K562 (cell line): ENCODE results near the gene PTP4A2. TPM values are rescaled to one million over a fixed set of nuclear protein-coding genes. Genes with fewer than 3 reads are reported as not detected.
A peak's percentile ranks its signal among the peaks of the same experiment; 100 is the strongest.

Experiments
- BCLAF1 ChIP-seq, 2 experiments: fragments of 450-650 bp in 1 of 2; IDR thresholded peaks; 2 replicates each; pipeline ENCODE4 v1.6.1; 2011 to 2017; ENCODE audit warnings: low read depth in 2 of 2, antibody characterized with exemption in 1 of 2, borderline replicate concordance in 1 of 2, low read length in 1 of 2, mild to moderate bottlenecking in 1 of 2, mixed read lengths in 1 of 2; ENCODE audit not compliant: control insufficient read depth in 1 of 2
- BRD9 ChIP-seq: fragments of 450-650 bp; IDR thresholded peaks from 2 replicates; pipeline ENCODE4 v1.6.1; 2018; ENCODE audit warnings: low read depth; ENCODE audit not compliant: partially characterized antibody
- MGA ChIP-seq: fragments of 450-650 bp; IDR thresholded peaks from 2 replicates; pipeline ENCODE4 v1.6.1; 2016; ENCODE audit warnings: mild to moderate bottlenecking, moderate library complexity
- SAFB ChIP-seq: fragments of 200-400 bp; formaldehyde crosslinking; IDR thresholded peaks from 2 replicates; pipeline ENCODE4 v1.6.1; 2017; ENCODE audit warnings: low read depth, low read length, borderline replicate concordance
- SUPT5H ChIP-seq: fragments of 450-650 bp; IDR thresholded peaks from 2 replicates; pipeline ENCODE4 v1.6.1; 2016
- TARDBP ChIP-seq: fragments of 450-650 bp; IDR thresholded peaks from 2 replicates; pipeline ENCODE4 v1.6.1; 2016
- TEAD4 ChIP-seq, 2 experiments: sonication (generic) in 1 of 2; formaldehyde crosslinking in 1 of 2; IDR thresholded peaks; 2 replicates each; pipeline versions ENCODE4 v1.6.1 to v1.8.0; 2012 to 2022; ENCODE audit warnings: borderline replicate concordance in 1 of 2, inconsistent platforms in 1 of 2, low read length in 1 of 2, mild to moderate bottlenecking in 1 of 2, missing genetic modification reagents in 1 of 2
- ZFX ChIP-seq: sonication (generic); formaldehyde crosslinking; IDR thresholded peaks from 2 replicates; pipeline ENCODE4 v1.8.0; 2022; ENCODE audit warnings: mild to moderate bottlenecking, missing genetic modification reagents, moderate library complexity
- ZNF263 ChIP-seq: sonication (generic); formaldehyde crosslinking; IDR thresholded peaks from 2 replicates; pipeline ENCODE4 v1.8.0; 2022; ENCODE audit warnings: mild to moderate bottlenecking, missing genetic modification reagents, borderline replicate concordance
- ZNF3 ChIP-seq: fragments of 250-450 bp; sonication (Bioruptor Pico); IDR thresholded peaks from 2 replicates; pipeline ENCODE4 v1.5.0; 2021; ENCODE audit warnings: mild to moderate bottlenecking, moderate library complexity
- polyA plus RNA-seq, 8 experiments: library from polyadenylated mRNA; depleted of rRNA in 4 of 8; stranded (reverse) in 5 of 8; unstranded in 3 of 8; fragments of >200 nt; fragmentation: Nextera tagmentation in 2 of 8; fragmentation: Illumina TruSeq in 1 of 8; extraction: Ambion mirVana in 2 of 8; extraction: Trizol in 1 of 8; gene quantifications; 2 replicates each; pipeline versions ENCODE4 v1.2.1 to v1.2.3, GENCODE V29; 2011 to 2014; ENCODE audit warnings: inconsistent platforms in 1 of 8, missing spikeins in 1 of 8
- total RNA-seq, 7 experiments: library from RNA; depleted of rRNA in 6 of 7; stranded (reverse); fragments of >200 nt in 6 of 7; fragmentation: Illumina TruSeq in 2 of 7; extraction: Trizol in 2 of 7; gene quantifications; 2 replicates each; pipeline versions ENCODE4 v1.2.1 to v1.2.3, GENCODE V29; 2011 to 2021; ENCODE audit warnings: low replicate concordance in 1 of 7
- TF ChIP-seq, protein P1 (sequence below): fragments of 450-650 bp; IDR thresholded peaks from 2 replicates; pipeline ENCODE4 v1.6.1; 2016; ENCODE audit warnings: low read depth, mild to moderate bottlenecking, moderate library complexity

The PTP4A2 gene
- total and polyA plus RNA-seq, 9 of the 15 experiments (the other 6 are each of a cell fraction or from before 2014, with no cell fraction given): 197 to 870 (median 480) TPM

GRCh38 chr1:31938184-31938975 lies at the start of gene PTP4A2 (continued):
- peak; percentile 78 for TF ChIP-seq SAFB
- TF ChIP-seq TEAD4 (IDR thresholded peaks at IDR 0.05; ENCODE audit: low read length): peak; percentile 56; the same call in 1 of the 2 replicates
- TF ChIP-seq TEAD4 (CRISPR knock-in tag; IDR thresholded peaks at IDR 0.05; ENCODE audit: borderline replicate concordance): no peak
- TF ChIP-seq ZNF3 (CRISPR knock-in tag): no peak
- peak; percentile 80 for TF ChIP-seq TARDBP
- peak; percentile 100 for TF ChIP-seq MGA
- TF ChIP-seq BRD9: peak; percentile 83
- TF ChIP-seq ZFX (CRISPR knock-in tag): peak; percentile 95
- TF ChIP-seq, protein P1, sequence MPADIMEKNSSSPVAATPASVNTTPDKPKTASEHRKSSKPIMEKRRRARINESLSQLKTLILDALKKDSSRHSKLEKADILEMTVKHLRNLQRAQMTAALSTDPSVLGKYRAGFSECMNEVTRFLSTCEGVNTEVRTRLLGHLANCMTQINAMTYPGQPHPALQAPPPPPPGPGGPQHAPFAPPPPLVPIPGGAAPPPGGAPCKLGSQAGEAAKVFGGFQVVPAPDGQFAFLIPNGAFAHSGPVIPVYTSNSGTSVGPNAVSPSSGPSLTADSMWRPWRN: peak; percentile 47; the same call in 1 of the 2 replicates
- TF ChIP-seq SUPT5H: peak; percentile 60
- peak; percentile 71; the same call in 1 of the 2 replicates for TF ChIP-seq ZNF263 (CRISPR knock-in tag)
- peak in 1 of 2 experiments; percentile 92; a peak in 2 of 4 replicates for TF ChIP-seq BCLAF1 (IDR thresholded peaks at IDR 0.05; ENCODE audit: borderline replicate concordance in 1 of 2, control insufficient read depth in 1 of 2, low read depth in 2 of 2, low read length in 1 of 2)
